ENCODE measurements around the gene TBC1D22A. TPM values are rescaled to one million over a fixed set of nuclear protein-coding genes. Genes with fewer than 3 reads are reported as not detected.
A peak's percentile ranks its signal among the peaks of the same experiment; 100 is the strongest.

TBC1D22A gene
- total RNA-seq, 1 donor from 2014 or later, result 10.6 TPM

- Histone ChIP-seq H3K27me3 (peaks cover 7% of the 10 kb centered on the region), H3K9ac (no peak overlapping the region), H3K79me2 (ENCODE audit: low read depth) (no peaks in the 10 kb centered on the region), H3K27ac (no peak overlapping the region), H3K4me2 (no peak overlapping the region), H3K36me3 (no peaks in the 10 kb centered on the region), H3K4me1 (no peaks in the 10 kb centered on the region), H4K20me1 (ENCODE audit: low read depth) (no peaks in the 10 kb centered on the region), H2AFZ (replicated peaks) (no peak overlapping the region), H3F3A (ENCODE audit: low read depth) (no peaks in the 10 kb centered on the region), H3K4me3 (no peak overlapping the region), H3K9me3 (ENCODE audit: low read depth) (no peaks in the 10 kb centered on the region)
- no peak for DNase-seq (ENCODE audit: low spot score)
- Mint-ChIP-seq H3K9me3 (no peaks in the 10 kb centered on the region), H3K27ac (no peak overlapping the region), H3K4me1 (peaks cover 11% of the 10 kb centered on the region), H3K27me3 (ENCODE audit: insufficient read depth, low read depth) (peaks cover 8% of the 10 kb centered on the region), H3K4me3 (no peak overlapping the region), H3K36me3 (no peaks in the 10 kb centered on the region)
- TF ChIP-seq EZH2phosphoT487 (IDR thresholded peaks at IDR 0.05), result no peak
- TF ChIP-seq CTCF (IDR thresholded peaks at IDR 0.05), result no peak
- TF ChIP-seq EZH2 (IDR thresholded peaks at IDR 0.05), result no peak
These were observed 17.9 kb upstream of the TBC1D22A start for GRCh38 chr22:46744581-46744980.

- Histone ChIP-seq H2AFZ (replicated peaks) (no peak overlapping the region), H3K27me3 (peaks cover 7% of the 10 kb centered on the region), H3K4me3 (no peak overlapping the region), H3K36me3 (no peaks in the 10 kb centered on the region), H3K27ac (no peak overlapping the region), H3K79me2 (ENCODE audit: low read depth) (no peaks in the 10 kb centered on the region), H3K4me2 (no peak overlapping the region), H3K9ac (no peak overlapping the region), H3K4me1 (no peaks in the 10 kb centered on the region), H4K20me1 (ENCODE audit: low read depth) (no peaks in the 10 kb centered on the region), H3F3A (ENCODE audit: low read depth) (no peaks in the 10 kb centered on the region), H3K9me3 (ENCODE audit: low read depth) (no peaks in the 10 kb centered on the region)
- Mint-ChIP-seq H3K27ac (no peak overlapping the region), H3K9me3 (no peaks in the 10 kb centered on the region), H3K4me3 (peak overlapping the region; percentile 56), H3K27me3 (ENCODE audit: insufficient read depth, low read depth) (peaks cover 6% of the 10 kb centered on the region), H3K4me1 (peaks cover 9% of the 10 kb centered on the region), H3K36me3 (no peaks in the 10 kb centered on the region)
- TF ChIP-seq EZH2phosphoT487 (IDR thresholded peaks at IDR 0.05) (no peak), EZH2 (IDR thresholded peaks at IDR 0.05) (no peak), CTCF (IDR thresholded peaks at IDR 0.05) (no peak)
- no peak for DNase-seq (ENCODE audit: low spot score)
These were observed 16.3 kb upstream of the TBC1D22A start for GRCh38 chr22:46746192-46746591.

- Histone ChIP-seq H3K79me2 (ENCODE audit: low read depth) (no peaks in the 10 kb centered on the region), H3K9me3 (ENCODE audit: low read depth) (no peaks in the 10 kb centered on the region)
These were observed 15.8 kb upstream of the TBC1D22A start for GRCh38 chr22:46746620-46747019.

More at GRCh38 chr22:46746620-46747019, 15.8 kb upstream of the TBC1D22A start:
- Histone ChIP-seq H3K27ac (no peak overlapping the region), H4K20me1 (ENCODE audit: low read depth) (no peaks in the 10 kb centered on the region), H3K9ac (no peak overlapping the region), H3K4me2 (no peak overlapping the region), H3K4me1 (no peaks in the 10 kb centered on the region), H3K36me3 (no peaks in the 10 kb centered on the region), H3F3A (ENCODE audit: low read depth) (no peaks in the 10 kb centered on the region), H3K27me3 (peaks cover 7% of the 10 kb centered on the region), H2AFZ (replicated peaks) (no peak overlapping the region), H3K4me3 (no peak overlapping the region)
- H3K36me3 Mint-ChIP-seq, result no peaks in the 10 kb centered on the region
- H3K27me3 Mint-ChIP-seq (ENCODE audit: insufficient read depth, low read depth), result peaks cover 4% of the 10 kb centered on the region
- H3K4me3 Mint-ChIP-seq, result no peak overlapping the region
- H3K9me3 Mint-ChIP-seq, result no peaks in the 10 kb centered on the region
- H3K27ac Mint-ChIP-seq, result no peak overlapping the region
- TF ChIP-seq CTCF (IDR thresholded peaks at IDR 0.05) (no peak), EZH2phosphoT487 (IDR thresholded peaks at IDR 0.05) (no peak), EZH2 (IDR thresholded peaks at IDR 0.05) (no peak)
- H3K4me1 Mint-ChIP-seq, result peaks cover 14% of the 10 kb centered on the region
- no peak for DNase-seq (ENCODE audit: low spot score)

Data from neural progenitor cell (in vitro differentiated cells).